MM.1S (cell line): Measurements from ENCODE around the gene KIAA1217.

Experiments used
- DNase-seq: peaks from one replicate; pipeline ENCODE4 v3.0.0-alpha.2; 2015
- H2AFZ ChIP-seq: fragments of 300-600 bp; sonication (generic); 2 replicates; pipeline ENCODE4 v1.6.0; 2016; ENCODE audit warnings: antibody characterized with exemption, low read length
- H3F3A ChIP-seq: fragments of 300-600 bp; sonication (generic); 2 replicates; pipeline ENCODE4 v1.6.1; 2016; ENCODE audit warnings: mild to moderate bottlenecking, antibody characterized with exemption, low read length, moderate library complexity, mixed read lengths; ENCODE audit not compliant: insufficient read depth
- H3K27ac ChIP-seq: fragments of 300-600 bp; sonication (generic); 2 replicates; pipeline ENCODE4 v1.5.1; 2016; ENCODE audit warnings: mild to moderate bottlenecking, low read length
- H3K27me3 ChIP-seq: fragments of 300-600 bp; sonication (generic); replicated peaks from 2 replicates; pipeline ENCODE4 v1.6.0; 2016; ENCODE audit warnings: low read length; ENCODE audit not compliant: insufficient read depth
- H3K36me3 ChIP-seq: fragments of 300-600 bp; sonication (generic); replicated peaks from 2 replicates; pipeline ENCODE4 v1.6.1; 2016; ENCODE audit warnings: mild to moderate bottlenecking, low read length, mixed read lengths; ENCODE audit not compliant: insufficient read depth
- H3K4me1 ChIP-seq: fragments of 300-600 bp; sonication (generic); 2 replicates; pipeline ENCODE4 v1.6.1; 2016; ENCODE audit warnings: low read length, mixed read lengths
- H3K4me2 ChIP-seq: fragments of 300-600 bp; sonication (generic); 2 replicates; pipeline ENCODE4 v1.6.0; 2016; ENCODE audit warnings: low read depth, low read length
- H3K4me3 ChIP-seq: fragments of 300-600 bp; sonication (generic); 2 replicates; pipeline ENCODE4 v1.5.1; 2016; ENCODE audit warnings: low read length, mixed read lengths
- H3K79me2 ChIP-seq: fragments of 300-600 bp; sonication (generic); 2 replicates; pipeline ENCODE4 v1.6.1; 2016; ENCODE audit warnings: mixed run types, low read length, mixed read lengths
- H3K9ac ChIP-seq: fragments of 300-600 bp; sonication (generic); 2 replicates; pipeline ENCODE4 v1.6.1; 2016; ENCODE audit warnings: low read length, mixed read lengths
- H3K9me2 ChIP-seq: fragments of 300-600 bp; sonication (generic); replicated peaks from 2 replicates; pipeline ENCODE4 v1.6.1; 2016; ENCODE audit warnings: mild to moderate bottlenecking, low read length, mixed read lengths; ENCODE audit not compliant: insufficient read depth
- H3K9me3 ChIP-seq: fragments of 300-600 bp; sonication (generic); replicated peaks from 2 replicates; pipeline ENCODE4 v1.6.1; 2016; ENCODE audit warnings: mild to moderate bottlenecking, low read length, mixed read lengths; ENCODE audit not compliant: insufficient read depth
- H4K20me1 ChIP-seq: fragments of 300-600 bp; sonication (generic); 2 replicates; pipeline ENCODE4 v1.6.1; 2016; ENCODE audit warnings: mild to moderate bottlenecking, low read length, moderate library complexity, mixed read lengths; ENCODE audit not compliant: insufficient read depth
- CTCF ChIP-seq: fragments of 300-600 bp; sonication (generic); IDR thresholded peaks from 2 replicates; pipeline ENCODE4 v1.5.1; 2016; ENCODE audit warnings: antibody characterized with exemption, low read length, mixed read lengths
- EZH2 ChIP-seq: fragments of 300-600 bp; sonication (generic); optimal IDR thresholded peaks from 2 replicates; pipeline ENCODE3; 2017; ENCODE audit warnings: low read depth, mild to moderate bottlenecking, antibody characterized with exemption, low read length, mixed read lengths
- EZH2phosphoT487 ChIP-seq: fragments of 300-600 bp; sonication (generic); IDR thresholded peaks from 2 replicates; pipeline ENCODE4 v1.6.1; 2018; ENCODE audit warnings: antibody characterized with exemption, low read length

The KIAA1217 gene

DNA sequence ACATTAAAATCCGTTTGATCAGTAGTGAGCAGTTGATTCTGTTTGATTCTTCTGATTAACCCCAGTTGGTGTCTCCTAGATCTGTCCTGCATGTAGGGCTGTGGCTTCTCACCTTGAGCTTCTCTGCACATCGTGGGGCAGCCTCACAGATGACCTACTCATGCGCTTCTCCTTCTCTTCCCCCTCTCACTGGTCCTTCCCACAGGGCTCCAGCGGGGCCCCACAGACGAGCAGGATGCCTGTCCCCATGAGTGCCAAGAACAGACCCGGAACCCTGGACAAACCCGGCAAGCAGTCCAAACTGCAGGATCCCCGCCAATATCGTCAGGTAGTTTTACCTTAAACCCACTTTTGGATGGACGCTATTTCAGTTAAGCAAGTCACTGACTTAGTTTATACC, 335.8 kb downstream of the KIAA1217 start:
- DNase-seq: no peak
- Histone ChIP-seq H3K27ac (no peak overlapping the region), H3K79me2 (no peaks in the 10 kb centered on the region), H3K9me3 (no peaks in the 10 kb centered on the region), H3K36me3 (no peaks in the 10 kb centered on the region), H3K4me3 (no peak overlapping the region), H4K20me1 (no peaks in the 10 kb centered on the region), H3K27me3 (no peaks in the 10 kb centered on the region), H3K9me2 (no peaks in the 10 kb centered on the region), H2AFZ (no peak overlapping the region), H3K4me1 (no peaks in the 10 kb centered on the region), H3K9ac (no peak overlapping the region), H3F3A (no peaks in the 10 kb centered on the region), H3K4me2 (no peak overlapping the region)
- TF ChIP-seq EZH2phosphoT487 (no peak), CTCF (no peak), EZH2 (no peak)

- no peaks in the 10 kb centered on the region for H4K20me1 ChIP-seq
- H3K9me3 ChIP-seq: no peaks in the 10 kb centered on the region
- H3K27me3 ChIP-seq: no peaks in the 10 kb centered on the region
- no peak overlapping the region for H3K4me2 ChIP-seq
- H3K27ac ChIP-seq: no peak overlapping the region
- H3K9ac ChIP-seq: no peak overlapping the region
- no peaks in the 10 kb centered on the region for H3K4me1 ChIP-seq
- no peaks in the 10 kb centered on the region for H3K36me3 ChIP-seq
- no peaks in the 10 kb centered on the region for H3K79me2 ChIP-seq
- no peaks in the 10 kb centered on the region for H3F3A ChIP-seq
- DNase-seq: no peak
- H2AFZ ChIP-seq: no peak overlapping the region
- no peak overlapping the region for H3K4me3 ChIP-seq
- TF ChIP-seq EZH2: no peak
- TF ChIP-seq CTCF: no peak
- TF ChIP-seq EZH2phosphoT487: no peak
- no peaks in the 10 kb centered on the region for H3K9me2 ChIP-seq
Observed at GRCh38 chr10:24545585-24545984, 336.6 kb downstream of the KIAA1217 start.

GRCh38 chr10:24550680-24551079, 341.7 kb downstream of the KIAA1217 start:
- no peak overlapping the region for H3K4me3 ChIP-seq
- TF ChIP-seq CTCF (no peak), EZH2phosphoT487 (no peak), EZH2 (no peak)
- no peaks in the 10 kb centered on the region for H3F3A ChIP-seq

More at GRCh38 chr10:24550680-24551079, 341.7 kb downstream of the KIAA1217 start:
- no peak overlapping the region for H3K9ac ChIP-seq
- no peak overlapping the region for H3K4me2 ChIP-seq
- H3K9me3 ChIP-seq: no peaks in the 10 kb centered on the region
- H3K27ac ChIP-seq: no peak overlapping the region
- no peaks in the 10 kb centered on the region for H3K27me3 ChIP-seq
- no peaks in the 10 kb centered on the region for H4K20me1 ChIP-seq
- DNase-seq: no peak
- no peaks in the 10 kb centered on the region for H3K4me1 ChIP-seq
- H3K79me2 ChIP-seq: no peaks in the 10 kb centered on the region
- no peak overlapping the region for H2AFZ ChIP-seq
- no peaks in the 10 kb centered on the region for H3K36me3 ChIP-seq
- no peaks in the 10 kb centered on the region for H3K9me2 ChIP-seq
